Measurements from ENCODE around the gene STK25. TPM values are rescaled to one million over a fixed set of nuclear protein-coding genes. Genes with fewer than 3 reads are reported as not detected.

STK25 gene
- total and polyA plus RNA-seq, 2 experiments from 2014 or later = 125 to 304 TPM

DNA sequence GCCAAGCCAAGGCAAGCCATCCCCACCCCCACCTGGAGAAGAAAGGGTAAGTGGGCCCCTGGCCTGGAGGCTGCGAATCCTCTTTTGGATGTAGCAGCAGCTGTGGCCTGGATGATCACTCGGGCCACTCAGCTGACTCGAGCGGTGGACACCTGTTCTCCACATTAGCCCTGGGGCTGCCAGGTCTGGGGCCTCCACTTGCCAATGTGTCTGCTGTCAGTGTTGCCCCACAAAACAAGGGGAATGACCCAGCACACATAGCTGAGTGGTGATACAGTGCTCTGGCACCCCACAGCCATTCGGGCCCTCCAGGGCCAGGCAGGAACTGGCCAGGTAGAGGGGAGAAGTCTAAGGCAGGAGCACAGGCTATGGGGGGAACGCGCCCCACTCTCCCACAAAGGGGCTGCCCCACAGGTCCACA is 2.6 kb downstream of the STK25 start (continued):
- TF ChIP-seq, protein P1, sequence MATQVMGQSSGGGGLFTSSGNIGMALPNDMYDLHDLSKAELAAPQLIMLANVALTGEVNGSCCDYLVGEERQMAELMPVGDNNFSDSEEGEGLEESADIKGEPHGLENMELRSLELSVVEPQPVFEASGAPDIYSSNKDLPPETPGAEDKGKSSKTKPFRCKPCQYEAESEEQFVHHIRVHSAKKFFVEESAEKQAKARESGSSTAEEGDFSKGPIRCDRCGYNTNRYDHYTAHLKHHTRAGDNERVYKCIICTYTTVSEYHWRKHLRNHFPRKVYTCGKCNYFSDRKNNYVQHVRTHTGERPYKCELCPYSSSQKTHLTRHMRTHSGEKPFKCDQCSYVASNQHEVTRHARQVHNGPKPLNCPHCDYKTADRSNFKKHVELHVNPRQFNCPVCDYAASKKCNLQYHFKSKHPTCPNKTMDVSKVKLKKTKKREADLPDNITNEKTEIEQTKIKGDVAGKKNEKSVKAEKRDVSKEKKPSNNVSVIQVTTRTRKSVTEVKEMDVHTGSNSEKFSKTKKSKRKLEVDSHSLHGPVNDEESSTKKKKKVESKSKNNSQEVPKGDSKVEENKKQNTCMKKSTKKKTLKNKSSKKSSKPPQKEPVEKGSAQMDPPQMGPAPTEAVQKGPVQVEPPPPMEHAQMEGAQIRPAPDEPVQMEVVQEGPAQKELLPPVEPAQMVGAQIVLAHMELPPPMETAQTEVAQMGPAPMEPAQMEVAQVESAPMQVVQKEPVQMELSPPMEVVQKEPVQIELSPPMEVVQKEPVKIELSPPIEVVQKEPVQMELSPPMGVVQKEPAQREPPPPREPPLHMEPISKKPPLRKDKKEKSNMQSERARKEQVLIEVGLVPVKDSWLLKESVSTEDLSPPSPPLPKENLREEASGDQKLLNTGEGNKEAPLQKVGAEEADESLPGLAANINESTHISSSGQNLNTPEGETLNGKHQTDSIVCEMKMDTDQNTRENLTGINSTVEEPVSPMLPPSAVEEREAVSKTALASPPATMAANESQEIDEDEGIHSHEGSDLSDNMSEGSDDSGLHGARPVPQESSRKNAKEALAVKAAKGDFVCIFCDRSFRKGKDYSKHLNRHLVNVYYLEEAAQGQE (IDR thresholded peaks at IDR 0.05; ENCODE audit: unreplicated experiment) = no peak
- TF ChIP-seq, protein P2, sequence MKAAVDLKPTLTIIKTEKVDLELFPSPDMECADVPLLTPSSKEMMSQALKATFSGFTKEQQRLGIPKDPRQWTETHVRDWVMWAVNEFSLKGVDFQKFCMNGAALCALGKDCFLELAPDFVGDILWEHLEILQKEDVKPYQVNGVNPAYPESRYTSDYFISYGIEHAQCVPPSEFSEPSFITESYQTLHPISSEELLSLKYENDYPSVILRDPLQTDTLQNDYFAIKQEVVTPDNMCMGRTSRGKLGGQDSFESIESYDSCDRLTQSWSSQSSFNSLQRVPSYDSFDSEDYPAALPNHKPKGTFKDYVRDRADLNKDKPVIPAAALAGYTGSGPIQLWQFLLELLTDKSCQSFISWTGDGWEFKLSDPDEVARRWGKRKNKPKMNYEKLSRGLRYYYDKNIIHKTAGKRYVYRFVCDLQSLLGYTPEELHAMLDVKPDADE (IDR thresholded peaks at IDR 0.05) = no peak
- TF ChIP-seq NANOG (IDR thresholded peaks at IDR 0.05; ENCODE audit: borderline replicate concordance) (no peak), ZNF114 (CRISPR knock-in tag; IDR thresholded peaks at IDR 0.05) (no peak)

DNA sequence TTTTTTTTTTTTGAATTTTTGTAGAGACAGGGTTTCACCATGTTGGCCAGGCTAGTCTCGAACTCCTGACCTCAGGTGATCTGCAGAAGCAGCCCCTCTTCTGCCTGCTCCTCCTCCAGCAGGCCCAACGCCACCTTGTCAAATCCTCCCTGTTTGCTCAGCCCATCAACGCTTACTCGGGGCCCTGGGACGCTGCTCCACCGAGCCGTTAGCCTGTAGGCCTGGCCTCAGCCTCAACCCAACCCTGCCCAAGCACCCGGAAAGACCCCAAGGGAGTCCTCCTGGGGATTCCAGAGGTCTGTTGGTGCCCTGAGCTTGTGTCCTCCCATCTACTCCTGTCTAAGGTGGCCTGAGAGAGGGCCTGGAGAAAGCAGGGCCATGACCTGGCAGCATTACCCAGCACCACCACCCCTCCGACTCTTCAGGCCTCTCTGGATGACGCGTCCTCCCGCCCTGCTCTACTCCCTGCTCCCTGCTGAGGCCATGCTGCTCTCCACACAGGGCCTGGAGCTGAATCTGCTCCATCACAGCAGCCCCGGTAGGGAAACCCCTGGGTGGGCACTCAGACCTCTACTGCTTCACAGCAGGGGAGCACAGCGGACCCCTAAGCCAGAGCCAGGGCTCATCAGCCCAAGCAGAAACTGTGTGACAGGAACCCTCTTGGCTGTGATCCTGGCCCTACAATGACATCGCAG is 3.2 kb downstream of the STK25 start:
- no peak overlapping the region for H3K4me3 ChIP-seq
- H2AFZ ChIP-seq = no peak overlapping the region
- H3K4me1 Mint-ChIP-seq = peaks cover 16% of the 10 kb centered on the region
- H3K4me3 Mint-ChIP-seq = no peak overlapping the region
- ATAC-seq (no peak), DNase-seq (ENCODE audit: low spot score) (no peak)
- peak overlapping the region; percentile 89; the same call in 1 of the 2 replicates for H3K27ac Mint-ChIP-seq
- 0 out of 2 replicates have a peak, but pooled peaks cover 4% of the 10 kb centered on the region for H3F3A ChIP-seq (replicated peaks; ENCODE audit: low read depth)
- peaks cover 70% of the 10 kb centered on the region for H3K79me2 ChIP-seq (replicated peaks; ENCODE audit: insufficient read depth)
- peaks cover 12% of the 10 kb centered on the region for H3K27me3 Mint-ChIP-seq (ENCODE audit: insufficient read depth, low read depth, poor library complexity)
- no peaks in the 10 kb centered on the region; the same call in 2 of the 3 replicates for H3K9me3 Mint-ChIP-seq
- no peaks in the 10 kb centered on the region for H3K36me3 ChIP-seq (ENCODE audit: insufficient read depth)
- H3K4me1 ChIP-seq (ENCODE audit: insufficient read depth) = peaks cover 16% of the 10 kb centered on the region
- no peak overlapping the region for H3K4me2 ChIP-seq
- H3K27me3 ChIP-seq (ENCODE audit: insufficient read depth) = peaks cover 8% of the 10 kb centered on the region; the same call in 1 of the 2 replicates
- H3K9me2 ChIP-seq (ENCODE audit: insufficient read depth) = no peaks in the 10 kb centered on the region
- no peak overlapping the region for H3K27ac ChIP-seq (ENCODE audit: low read depth)
- H4K20me1 ChIP-seq (replicated peaks; ENCODE audit: insufficient read depth) = peaks cover 39% of the 10 kb centered on the region
- H3K36me3 Mint-ChIP-seq (ENCODE audit: low read depth) = peaks cover 31% of the 10 kb centered on the region
- TF ChIP-seq ZNF114 (CRISPR knock-in tag; IDR thresholded peaks at IDR 0.05) = no peak
- TF ChIP-seq, protein P2 (IDR thresholded peaks at IDR 0.05) = no peak
- no peak for TF ChIP-seq POLR2AphosphoS5 (IDR thresholded peaks at IDR 0.05; ENCODE audit: low read depth)
- TF ChIP-seq, protein P1 (IDR thresholded peaks at IDR 0.05; ENCODE audit: unreplicated experiment) = no peak
- TF ChIP-seq EZH2 (IDR thresholded peaks at IDR 0.05; ENCODE audit: low read depth, unreplicated experiment) = no peak
- no peak for TF ChIP-seq CREB1 (CRISPR knock-in tag; IDR thresholded peaks at IDR 0.05; ENCODE audit: low read depth)
- TF ChIP-seq, protein P3, sequence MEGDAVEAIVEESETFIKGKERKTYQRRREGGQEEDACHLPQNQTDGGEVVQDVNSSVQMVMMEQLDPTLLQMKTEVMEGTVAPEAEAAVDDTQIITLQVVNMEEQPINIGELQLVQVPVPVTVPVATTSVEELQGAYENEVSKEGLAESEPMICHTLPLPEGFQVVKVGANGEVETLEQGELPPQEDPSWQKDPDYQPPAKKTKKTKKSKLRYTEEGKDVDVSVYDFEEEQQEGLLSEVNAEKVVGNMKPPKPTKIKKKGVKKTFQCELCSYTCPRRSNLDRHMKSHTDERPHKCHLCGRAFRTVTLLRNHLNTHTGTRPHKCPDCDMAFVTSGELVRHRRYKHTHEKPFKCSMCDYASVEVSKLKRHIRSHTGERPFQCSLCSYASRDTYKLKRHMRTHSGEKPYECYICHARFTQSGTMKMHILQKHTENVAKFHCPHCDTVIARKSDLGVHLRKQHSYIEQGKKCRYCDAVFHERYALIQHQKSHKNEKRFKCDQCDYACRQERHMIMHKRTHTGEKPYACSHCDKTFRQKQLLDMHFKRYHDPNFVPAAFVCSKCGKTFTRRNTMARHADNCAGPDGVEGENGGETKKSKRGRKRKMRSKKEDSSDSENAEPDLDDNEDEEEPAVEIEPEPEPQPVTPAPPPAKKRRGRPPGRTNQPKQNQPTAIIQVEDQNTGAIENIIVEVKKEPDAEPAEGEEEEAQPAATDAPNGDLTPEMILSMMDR (conservative IDR thresholded peaks at IDR 0.05; ENCODE audit: low read depth in 2 of 2) = no peak
